Upper lobe of right lung (tissue), 1 donor: ENCODE data around the gene PADI3. TPM values are rescaled to one million over a fixed set of nuclear protein-coding genes. Genes with fewer than 3 reads are reported as not detected.

ENCODE experiments used
- ATAC-seq: fragments of 200-7000 bp; cut with Tn5 transposase; one replicate; pipeline ENCODE4 v1.9.1; 2020; ENCODE audit warnings: mild to moderate bottlenecking, moderate library complexity
- DNase-seq: peaks from one replicate; pipeline ENCODE4 v3.0.0-alpha.2; 2020
- H3K27ac ChIP-seq: fragments of 200-600 bp; one replicate; pipeline ENCODE4 v1.8.0; 2022
- H3K27me3 ChIP-seq: fragments of 200-600 bp; one replicate; pipeline ENCODE4 v1.8.0; 2022; ENCODE audit warnings: mild to moderate bottlenecking
- H3K36me3 ChIP-seq: fragments of 200-600 bp; one replicate; pipeline ENCODE4 v1.8.0; 2022
- H3K4me1 ChIP-seq: fragments of 200-600 bp; one replicate; pipeline ENCODE4 v1.8.0; 2022
- H3K4me3 ChIP-seq: fragments of 200-600 bp; one replicate; pipeline ENCODE4 v1.8.0; 2022; ENCODE audit warnings: mild to moderate bottlenecking
- H3K9me3 ChIP-seq: fragments of 200-600 bp; one replicate; pipeline ENCODE4 v1.8.0; 2022
- CTCF ChIP-seq: fragments of 200-600 bp; IDR thresholded peaks from one replicate; pipeline ENCODE4 v1.8.0; 2022; ENCODE audit warnings: antibody characterized with exemption
- intact Hi-C: fragments of 100-400 bp; cut with DNase I; formaldehyde crosslinking; loops from one replicate; pipeline ENCODE4 v1.11.0; 2022
- total RNA-seq: library from RNA; stranded (reverse); fragmentation: NEBNext Ultra II Directional; extraction: Animal tissue kit (Norgen Biotek cat#: 25700); gene quantifications from one replicate; pipeline ENCODE4 v1.2.1, GENCODE V29; 2021
- donor health status: DM: no; HTN: yes; CAD: no; lungs with severe emphysema.

The PADI3 gene
- total RNA-seq, 1 donor from 2014 or later: not detected

DNA sequence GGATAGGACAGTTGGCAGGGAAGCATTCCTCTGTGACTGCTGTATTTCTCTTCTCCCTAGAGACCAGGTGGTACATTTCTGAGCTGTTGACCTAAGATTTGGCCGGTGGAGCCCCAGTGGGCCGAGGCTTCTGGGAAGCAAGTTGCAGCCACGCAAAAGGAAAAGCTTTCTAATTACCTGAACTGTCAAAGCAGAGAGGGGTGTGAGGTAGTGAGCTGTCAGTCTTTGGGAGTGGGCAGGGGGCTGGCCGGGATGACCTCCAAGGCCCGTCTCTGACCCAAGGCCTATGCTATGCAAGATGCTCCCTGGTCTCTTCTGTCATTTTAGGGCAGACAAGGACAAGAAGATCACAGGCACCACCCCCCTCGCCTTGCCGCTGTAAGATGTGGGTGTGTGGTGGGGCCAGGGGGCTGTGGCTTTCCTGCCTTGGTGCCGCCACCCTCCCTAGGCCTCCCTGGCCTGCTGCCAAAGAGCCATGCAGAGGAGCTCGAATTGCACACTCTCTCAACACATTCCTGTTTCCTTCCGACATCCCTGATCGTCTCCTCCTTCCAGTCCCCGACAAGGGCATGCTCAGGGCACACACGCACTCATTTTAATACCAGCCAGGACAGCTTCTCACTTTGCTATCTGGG is 36.3 kb upstream of the PADI3 start:
- intact Hi-C loops: no loop called here
- DNase-seq (peak; percentile 73), ATAC-seq (peak; percentile 55)
- Histone ChIP-seq H3K27me3 (peaks cover 19% of the 10 kb centered on the region), H3K27ac (no peak overlapping the region), H3K36me3 (no peaks in the 10 kb centered on the region), H3K9me3 (no peaks in the 10 kb centered on the region), H3K4me1 (peaks cover 17% of the 10 kb centered on the region), H3K4me3 (no peak overlapping the region)
- TF ChIP-seq CTCF: no peak

DNA sequence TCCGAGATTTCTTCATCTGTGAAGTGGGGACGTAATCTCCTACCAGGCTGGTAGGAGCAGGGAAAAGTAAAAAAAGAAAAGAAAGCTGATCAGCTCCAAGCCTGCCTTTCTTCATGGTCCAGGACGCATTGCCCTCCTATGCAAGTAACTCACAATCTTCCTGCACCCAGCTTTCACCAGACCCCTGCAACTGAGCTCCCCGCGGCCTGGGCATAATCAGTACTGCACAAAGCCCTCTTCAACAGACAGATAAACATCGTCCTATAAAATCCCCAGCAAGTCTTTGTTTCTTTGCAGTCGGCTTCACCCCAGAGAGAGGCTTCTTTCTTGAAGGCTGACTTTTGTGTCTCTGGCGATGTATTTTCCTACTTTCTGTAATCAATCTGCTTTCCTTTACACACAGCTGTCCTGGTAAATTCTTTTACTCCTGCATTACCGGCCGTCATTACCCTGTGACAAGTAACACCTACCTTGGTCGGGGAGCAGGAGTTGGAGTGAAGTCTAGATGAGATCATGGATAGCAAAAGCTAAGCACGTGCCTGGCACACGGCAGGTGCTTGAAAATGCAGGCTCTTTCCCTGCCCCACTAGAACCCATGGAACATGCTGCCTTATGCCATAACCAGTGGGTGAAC is 35.6 kb upstream of the PADI3 start:
- Histone ChIP-seq H3K9me3 (no peaks in the 10 kb centered on the region), H3K4me1 (peaks cover 11% of the 10 kb centered on the region), H3K27me3 (peaks cover 19% of the 10 kb centered on the region), H3K36me3 (no peaks in the 10 kb centered on the region), H3K27ac (no peak overlapping the region), H3K4me3 (no peak overlapping the region)
- no peak for ATAC-seq
- TF ChIP-seq CTCF: no peak
- intact Hi-C loops: no loop called here
- DNase-seq: no peak

DNA sequence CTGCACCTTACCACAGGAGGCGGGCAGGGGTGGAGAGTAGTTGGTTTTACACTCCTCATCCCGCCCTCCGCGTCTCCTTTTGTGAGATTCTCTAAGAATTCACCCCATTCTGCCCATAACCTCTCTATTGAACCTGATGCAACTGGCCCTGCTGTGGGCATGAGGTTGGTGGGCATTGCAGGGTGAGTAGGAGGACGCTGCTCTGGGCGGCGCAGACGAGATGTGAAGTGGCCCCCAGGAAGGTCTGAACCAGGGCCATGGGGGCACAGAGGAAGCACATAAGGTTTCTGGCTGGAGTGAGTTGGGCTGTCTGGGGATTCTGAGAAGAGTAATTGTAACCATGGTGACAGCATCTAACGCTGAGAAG is 35.1 kb upstream of the PADI3 start:
- ATAC-seq (no peak), DNase-seq (no peak)
- Histone ChIP-seq H3K27ac (no peak overlapping the region), H3K9me3 (no peaks in the 10 kb centered on the region), H3K36me3 (no peaks in the 10 kb centered on the region), H3K4me3 (no peak overlapping the region), H3K4me1 (peaks cover 11% of the 10 kb centered on the region), H3K27me3 (peaks cover 19% of the 10 kb centered on the region)
- TF ChIP-seq CTCF: no peak
- intact Hi-C loops: no loop called here

DNA sequence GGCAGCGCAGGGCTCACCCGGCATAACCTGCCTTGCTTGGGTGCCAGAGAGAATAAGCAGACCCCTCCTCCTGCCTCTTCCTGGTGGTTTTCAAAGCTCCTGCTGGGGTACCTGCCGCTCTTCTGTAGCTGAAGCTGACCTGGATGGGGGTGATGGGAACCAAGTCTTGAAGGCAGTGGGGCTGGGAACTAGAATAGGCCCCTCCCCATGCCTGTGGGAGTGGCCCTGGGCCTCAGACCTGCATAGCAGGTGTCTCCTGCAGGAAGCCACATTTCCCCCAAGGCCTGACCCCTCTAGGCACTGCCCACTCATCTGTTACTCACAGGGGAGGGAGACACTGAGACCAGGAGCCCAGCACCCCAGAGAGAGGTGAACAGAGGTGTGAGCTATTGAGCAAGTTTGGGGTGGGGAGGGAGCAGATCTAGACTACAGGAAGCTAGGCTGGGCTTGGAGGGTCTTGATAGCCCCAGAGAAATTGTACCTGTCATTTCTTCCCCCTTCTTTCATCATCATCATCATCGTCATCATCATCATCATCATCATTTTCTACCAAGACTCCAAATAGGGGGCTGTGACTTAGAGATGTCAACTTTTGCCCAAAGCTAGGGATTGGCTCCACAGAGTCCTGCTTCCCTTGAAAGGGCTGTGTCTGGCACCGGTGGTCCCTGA is 33.9 kb upstream of the PADI3 start:
- intact Hi-C loops: no loop called here

DNA sequence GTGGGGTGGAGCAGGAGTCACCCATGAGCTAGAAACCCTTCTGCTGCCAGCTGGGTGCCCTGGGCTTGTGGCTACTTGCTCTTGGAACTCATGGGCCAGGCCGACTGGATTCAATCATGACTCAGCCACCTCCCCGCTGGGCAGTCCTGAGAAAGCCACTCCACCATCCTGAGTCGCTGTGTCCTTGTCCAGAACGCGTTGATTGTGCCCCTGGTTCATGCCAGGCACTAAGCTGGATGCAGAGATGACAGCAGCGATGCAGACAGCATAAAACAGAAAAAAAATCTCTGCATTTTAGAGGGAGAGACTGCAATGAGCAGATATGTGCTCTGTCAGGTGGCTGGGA is 33.4 kb upstream of the PADI3 start:
- Histone ChIP-seq H3K4me1 (peaks cover 11% of the 10 kb centered on the region), H3K36me3 (no peaks in the 10 kb centered on the region), H3K27ac (no peak overlapping the region), H3K27me3 (peaks cover 19% of the 10 kb centered on the region), H3K9me3 (no peaks in the 10 kb centered on the region), H3K4me3 (no peak overlapping the region)
- DNase-seq (no peak), ATAC-seq (no peak)
- TF ChIP-seq CTCF: no peak
- intact Hi-C loops: no loop called here

More for the DNA sequence above, 33.9 kb upstream of the PADI3 start:
- H3K36me3 ChIP-seq: no peaks in the 10 kb centered on the region
- TF ChIP-seq CTCF: no peak
- no peak for DNase-seq
- no peak overlapping the region for H3K4me3 ChIP-seq
- ATAC-seq: no peak
- peaks cover 19% of the 10 kb centered on the region for H3K27me3 ChIP-seq
- H3K27ac ChIP-seq: no peak overlapping the region
- H3K9me3 ChIP-seq: no peaks in the 10 kb centered on the region
- H3K4me1 ChIP-seq: peaks cover 11% of the 10 kb centered on the region
